Heart left ventricle (tissue), 16 donors: ENCODE results near the gene CDK6. TPM values are rescaled to one million over a fixed set of nuclear protein-coding genes. Genes with fewer than 3 reads are reported as not detected.

Experiments
- ATAC-seq, 4 donors: fragments of 200-7000 bp; cut with Tn5 transposase; one replicate each; pipeline ENCODE4 v1.9.1; 2020 to 2022; ENCODE audit warnings: moderate library complexity in 4 of 4, mild to moderate bottlenecking in 3 of 4, moderate number of reproducible peaks in 1 of 4
- DNase-seq, 5 donors: peaks; one replicate each; pipeline ENCODE4 v3.0.0-alpha.2; 2020
- H3K27ac ChIP-seq, 12 donors: fragments of 200-600 bp; sonication (generic) in 4 of 12; one replicate each; pipeline versions ENCODE4 v1.5.0 to v1.8.0; 2016 to 2022; ENCODE audit warnings: mild to moderate bottlenecking in 2 of 12
- H3K27me3 ChIP-seq, 9 donors: fragments of 200-600 bp; sonication (generic) in 2 of 9; one replicate each; pipeline versions ENCODE4 v1.5.1 to v1.8.0; 2016 to 2022; ENCODE audit warnings: mild to moderate bottlenecking in 3 of 9
- H3K36me3 ChIP-seq, 9 donors: fragments of 200-600 bp; sonication (generic) in 2 of 9; one replicate each; pipeline versions ENCODE4 v1.5.0 to v1.8.0; 2018 to 2022; ENCODE audit warnings: mild to moderate bottlenecking in 2 of 9
- H3K4me1 ChIP-seq, 12 donors: fragments of 200-600 bp; sonication (generic) in 4 of 12; one replicate each; pipeline versions ENCODE4 v1.5.0 to v1.8.0; 2016 to 2022; ENCODE audit warnings: mild to moderate bottlenecking in 3 of 12
- H3K4me3 ChIP-seq, 12 donors: fragments of 200-600 bp; sonication (generic) in 4 of 12; one replicate each; pipeline versions ENCODE4 v1.5.0 to v1.8.0; 2017 to 2022; ENCODE audit warnings: mild to moderate bottlenecking in 9 of 12, moderate library complexity in 4 of 12
- H3K9me3 ChIP-seq, 12 donors: fragments of 200-600 bp; sonication (generic) in 4 of 12; one replicate each; pipeline versions ENCODE4 v1.5.0 to v1.8.0; 2016 to 2022; ENCODE audit warnings: mild to moderate bottlenecking in 1 of 12
- CTCF ChIP-seq, 12 donors: fragments of 200-600 bp; sonication (generic) in 4 of 12; IDR thresholded peaks; one replicate each; pipeline versions ENCODE4 v1.5.0 to v1.8.0; 2018 to 2022; ENCODE audit warnings: antibody characterized with exemption in 12 of 12, mild to moderate bottlenecking in 5 of 12
- POLR2A ChIP-seq, 2 donors: fragments of 450-650 bp; IDR thresholded peaks; one replicate each; pipeline ENCODE4 v1.6.1; 2017; ENCODE audit warnings: antibody characterized with exemption in 2 of 2, mild to moderate bottlenecking in 2 of 2, moderate library complexity in 2 of 2
- WGBS, 4 donors: extraction: QIAGEN DNeasy Blood & Tissue Kit in 2 of 4; methylation state at CpG; one replicate each; pipeline versions ENCODE4 v1.1.5 to v1.1.7; 2013 to 2018; 5-methylcytosine and 5-hydroxymethylcytosine counted together
- intact Hi-C, 10 donors: fragments of 100-400 bp; cut with DNase I; formaldehyde crosslinking; loops; one replicate each; pipeline versions ENCODE4 v1.11.1 to v1.14.2; 2022
- polyA plus RNA-seq, 2 donors: library from polyadenylated mRNA; stranded (reverse); fragments of 200-250 nt; gene quantifications; one replicate each; pipeline ENCODE4 v1.2.3, GENCODE V29; 2013
- total RNA-seq, 9 donors: library from RNA; depleted of rRNA in 2 of 9; stranded (reverse); fragments of >200 nt in 2 of 9; fragmentation: NEBNext Ultra II Directional in 3 of 9; extraction: Animal tissue kit (Norgen Biotek cat#: 25700) in 3 of 9; gene quantifications; one replicate each; pipeline versions ENCODE4 v1.1.0 to v1.2.4, GENCODE V29; 2016 to 2023
- donor health status: ischemic (EF 13 %, LVEDD 7.1; RV severe dilation, severe dysfunction).
- donor health status: healthy with polysubstance abuse.
- donor health status: DM: no; HTN: yes; CAD: no.
- donor health status: DM: no; HTN: no; CAD: no.
- donor health status: ischemic (EF 25% LVEDD 6.9; RV normal size, moderate dysfunction).
- donor health status: ischemic (EF 25% LVEDD 5.7; RV mildly dilated, moderate dysfunction).
- donor health status: healthy.
- donor health status: DM: yes; HTN: yes; CAD: no.
- donor health status: ischemic (EF 35%, LVEDD 5.7; RV mildly dilated, moderate dysfunction).
- donor health status: nonischemic (EF 11% LVEDD 7.7; RV severe dilation, severe dysfunction).
- donor health status: DM: yes; HTN: yes; CAD: no.
- donor health status: PGD.
- donor health status: ischemic (EF 29% LVEDD 5.4; RV normal size, mild dysfunction).
- donor health status: nonischemic (EF 23%, LVEDD 6.1; RV moderate dilation, normal function).

The CDK6 gene
- total and polyA plus RNA-seq, 11 donors = 2.2 to 40.5 (median 18.7) TPM

DNA sequence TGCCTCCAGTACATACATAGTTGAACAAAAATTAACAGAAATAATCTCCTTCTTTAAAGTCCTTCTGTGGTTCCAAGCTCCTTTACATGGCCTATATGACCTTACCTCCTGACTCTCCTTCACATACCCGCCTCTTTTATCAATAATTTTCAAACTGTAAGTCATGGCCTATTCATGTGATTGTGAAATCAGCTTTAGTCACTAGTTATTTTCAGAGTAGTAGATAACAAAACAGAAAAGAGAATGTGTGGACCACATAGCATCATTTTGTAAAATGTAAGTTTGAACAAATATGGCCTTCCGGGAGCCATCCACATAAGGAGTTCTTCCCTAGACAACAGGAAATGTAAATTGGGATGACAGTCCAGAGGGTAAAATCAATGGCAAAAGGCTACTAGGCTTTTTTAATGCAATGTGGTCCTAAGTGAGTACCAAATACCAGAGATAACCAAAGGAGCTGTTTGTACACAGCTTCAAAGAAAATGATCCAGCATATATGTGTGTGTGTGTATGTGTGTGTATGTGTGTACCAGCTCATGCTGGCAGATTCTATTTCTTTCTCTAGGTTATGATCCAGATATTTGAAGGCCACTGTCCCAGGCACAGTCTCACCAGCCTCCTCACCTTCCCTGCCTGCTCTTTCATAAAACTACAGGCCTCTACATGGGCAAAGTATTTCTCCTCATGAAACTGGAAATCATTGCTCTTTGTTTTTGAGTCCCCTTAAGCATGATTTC, 233.9 kb downstream of the CDK6 start:
- Histone ChIP-seq H3K27me3 (no peaks in the 10 kb centered on the region), H3K9me3 (no peaks in the 10 kb centered on the region), H3K27ac (no peak overlapping the region), H3K4me1 (peaks cover 0 to 7% (median 0%) of the 10 kb centered on the region in 12 donors), H3K4me3 (no peak overlapping the region), H3K36me3 (no peaks in the 10 kb centered on the region)
- no peak for DNase-seq
- WGBS, 4 donors = 67 to 77% (median 71%) methylated on average over 2 of the region's 2 CpGs
- no peak for ATAC-seq
- no peak for TF ChIP-seq POLR2A (IDR thresholded peaks at IDR 0.05)
- no peak for TF ChIP-seq CTCF (IDR thresholded peaks at IDR 0.05)
- intact Hi-C loops = no loop called here

DNA sequence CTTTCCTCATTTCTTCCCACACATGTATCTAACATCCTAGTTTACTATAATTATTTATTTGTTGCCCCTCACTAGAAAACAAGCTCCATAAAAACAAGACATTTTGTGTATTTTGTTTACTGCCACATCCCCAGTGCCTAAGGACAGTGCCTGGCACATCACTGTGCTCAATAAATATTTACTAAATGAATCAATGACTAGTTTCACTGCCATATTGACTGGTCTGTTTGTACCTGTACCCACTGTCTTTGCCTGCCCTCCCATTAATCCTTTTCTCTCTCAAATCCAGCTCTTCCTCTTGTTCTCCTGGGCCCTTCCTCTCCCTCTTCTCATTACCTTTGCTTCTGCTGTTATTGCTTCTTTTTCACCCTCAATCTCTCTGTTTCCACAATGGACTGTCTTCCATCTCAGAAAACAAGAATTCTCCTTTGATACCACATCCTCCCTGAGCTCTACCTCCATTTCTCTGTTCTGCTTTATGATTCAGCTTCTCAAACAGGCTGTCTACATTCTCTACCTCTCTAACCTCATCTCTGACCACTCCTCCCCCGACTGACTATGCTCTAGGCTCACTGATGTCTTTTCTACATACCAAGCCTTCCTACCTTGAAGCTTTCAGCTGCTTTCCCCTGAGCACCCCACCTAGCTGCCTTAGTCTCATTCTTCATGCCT, 237.9 kb downstream of the CDK6 start:
- no peaks in the 10 kb centered on the region for H3K9me3 ChIP-seq
- H3K36me3 ChIP-seq = no peaks in the 10 kb centered on the region
- H3K4me3 ChIP-seq = no peak overlapping the region
- H3K27me3 ChIP-seq = no peaks in the 10 kb centered on the region
- H3K4me1 ChIP-seq = peaks cover 0 to 7% (median 0%) of the 10 kb centered on the region in 12 donors
- TF ChIP-seq POLR2A (IDR thresholded peaks at IDR 0.05) = no peak
- no peak for TF ChIP-seq CTCF (IDR thresholded peaks at IDR 0.05)
- no peak for DNase-seq
- H3K27ac ChIP-seq = no peak overlapping the region
- no peak for ATAC-seq
- intact Hi-C loops = no loop called here
- 57 to 67% (median 61%) methylated on average over 1 of the region's 1 CpG for WGBS, 4 donors

DNA sequence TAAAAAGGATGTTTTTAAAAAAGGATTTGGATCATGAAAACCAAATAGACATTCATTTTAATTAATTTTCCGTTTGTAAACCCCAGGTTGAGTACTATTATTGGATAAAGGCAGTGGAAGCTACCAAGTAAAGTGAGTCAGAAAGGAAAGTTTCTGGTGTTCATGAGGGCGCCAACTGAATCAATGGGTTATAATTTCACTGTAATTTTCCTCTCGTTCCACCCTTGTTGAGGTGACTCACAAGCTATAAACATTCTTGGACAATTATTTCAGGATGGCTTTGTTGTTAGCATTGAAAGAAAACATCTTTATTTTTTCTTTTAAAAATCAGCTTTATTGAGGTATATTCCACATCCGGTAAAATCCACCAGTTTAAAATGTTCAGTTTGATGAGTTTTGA, 241.1 kb downstream of the CDK6 start:
- no peak for ATAC-seq
- no peak for TF ChIP-seq POLR2A (IDR thresholded peaks at IDR 0.05)
- no peak for TF ChIP-seq CTCF (IDR thresholded peaks at IDR 0.05)
- H3K36me3 ChIP-seq = no peaks in the 10 kb centered on the region
- no peak for DNase-seq
- H3K4me1 ChIP-seq = peaks cover 0 to 7% (median 1%) of the 10 kb centered on the region in 12 donors
- H3K27ac ChIP-seq = no peak overlapping the region
- H3K27me3 ChIP-seq = no peaks in the 10 kb centered on the region
- WGBS, 4 donors = 77 to 82% (median 81%) methylated on average over 4 of the region's 4 CpGs
- no peaks in the 10 kb centered on the region for H3K9me3 ChIP-seq
- intact Hi-C loops = no loop called here
- H3K4me3 ChIP-seq = no peak overlapping the region

DNA sequence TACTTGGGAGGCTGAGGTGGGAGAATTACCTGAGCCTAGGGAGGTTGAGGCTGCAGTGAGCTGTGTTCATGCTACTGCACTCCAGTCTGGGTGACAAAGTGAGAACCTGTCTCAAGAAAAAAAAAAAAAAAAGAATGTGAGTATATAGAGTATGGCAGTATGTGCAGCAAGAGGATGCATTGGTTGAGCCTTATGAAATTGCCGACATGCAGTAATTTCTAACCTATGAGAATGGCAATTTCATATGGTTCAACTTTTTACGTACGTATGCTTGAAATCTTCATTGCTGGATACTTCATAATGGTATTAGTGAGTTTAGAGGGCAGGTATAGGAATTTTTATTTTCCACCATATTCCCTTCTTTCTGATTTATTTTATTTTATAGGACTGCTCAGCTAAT, 241.6 kb downstream of the CDK6 start:
- DNase-seq = no peak
- Histone ChIP-seq H3K27me3 (no peaks in the 10 kb centered on the region), H3K9me3 (no peaks in the 10 kb centered on the region), H3K36me3 (no peaks in the 10 kb centered on the region), H3K27ac (no peak overlapping the region), H3K4me3 (no peak overlapping the region), H3K4me1 (peaks cover 0 to 7% (median 1%) of the 10 kb centered on the region in 12 donors)
- intact Hi-C loops = no loop called here
- TF ChIP-seq POLR2A (IDR thresholded peaks at IDR 0.05) (no peak), CTCF (IDR thresholded peaks at IDR 0.05) (no peak)
- 93 to 97% (median 95%) methylated on average over 3 of the region's 3 CpGs for WGBS, 4 donors
- ATAC-seq = no peak
